Measurements from ENCODE around the gene ENO1.
A peak's percentile ranks its signal among the peaks of the same experiment; 100 is the strongest.
"Not testable (repeated sequence)": the region's sequence is repeated elsewhere in the genome, so short reads cannot be mapped to it uniquely, and the experiment has no call there.

ENO1 gene

DNA sequence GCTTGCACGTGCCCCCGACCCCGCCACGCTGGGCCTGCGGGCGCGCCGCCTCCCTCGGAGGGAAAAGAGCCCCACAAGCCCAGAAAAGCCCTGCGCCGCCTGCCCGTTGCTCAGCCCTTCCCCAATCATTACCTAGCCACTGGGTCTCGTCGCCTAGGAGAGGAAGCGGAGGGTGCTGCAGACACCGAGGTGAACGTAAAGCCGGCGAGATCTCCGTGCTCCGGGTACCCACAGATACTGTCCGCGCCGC is at the start of gene ENO1:
TSS of gene ENO1 (minus strand) at position 239 of the 250 bp plus-strand sequence. CDS start 3,778 bp downstream, outside the sequence.
- no peak for DNase-seq (ENCODE audit: low read depth)

GRCh38 chr1:8926707-8927694 is 48.5 kb upstream of the ENO1 start:
- DNase-seq (ENCODE audit: low read depth): no peak

- no peak for DNase-seq (ENCODE audit: low read depth)
Measured at GRCh38 chr1:8925960-8926359, 47.5 kb upstream of the ENO1 start.

DNA sequence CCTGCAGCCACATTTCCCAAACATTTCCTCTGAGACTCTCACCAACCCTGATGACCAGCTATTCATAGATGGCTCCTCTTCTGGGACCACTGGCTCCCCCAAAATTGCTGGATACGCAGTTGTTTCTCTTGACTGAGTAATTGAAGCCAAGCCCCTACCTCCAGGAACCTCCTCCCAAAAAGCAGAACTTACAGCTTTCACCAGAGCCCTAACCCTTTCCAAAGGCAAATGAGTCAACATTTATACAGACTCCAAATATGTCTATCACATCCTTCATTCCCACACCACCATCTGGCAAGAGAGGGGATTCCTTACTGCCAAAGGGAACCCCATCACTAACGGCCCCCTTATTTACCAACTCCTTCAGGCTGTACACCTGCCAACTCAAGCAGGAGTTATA is 46.9 kb upstream of the ENO1 start:
- no peak for DNase-seq (ENCODE audit: low read depth)

- DNase-seq (ENCODE audit: low read depth): no peak
Measured at GRCh38 chr1:8922962-8923361, 44.5 kb upstream of the ENO1 start.

- peak; percentile 86 for DNase-seq (ENCODE audit: low read depth)
Measured at GRCh38 chr1:8917536-8917935, 39.0 kb upstream of the ENO1 start.

DNA sequence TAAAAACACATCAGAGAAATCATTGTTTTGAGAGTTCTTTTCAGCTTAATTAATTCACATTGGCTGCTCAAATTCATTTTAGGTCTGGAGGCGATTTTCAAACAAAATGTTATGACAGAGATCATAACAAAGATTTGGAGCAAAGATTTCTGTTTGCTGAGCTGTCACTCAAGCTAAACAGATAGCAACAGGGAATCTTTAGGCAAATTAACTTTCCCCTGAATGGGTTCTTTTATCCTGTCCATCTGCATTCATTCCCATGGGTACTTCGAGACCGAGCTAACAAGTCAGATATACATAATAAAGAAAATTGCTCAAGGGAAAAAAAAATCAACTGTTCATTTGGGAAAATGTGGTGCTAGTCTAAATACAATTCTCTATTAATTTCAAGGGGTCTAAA is 37.0 kb upstream of the ENO1 start:
- DNase-seq (ENCODE audit: low read depth): no peak

DNA sequence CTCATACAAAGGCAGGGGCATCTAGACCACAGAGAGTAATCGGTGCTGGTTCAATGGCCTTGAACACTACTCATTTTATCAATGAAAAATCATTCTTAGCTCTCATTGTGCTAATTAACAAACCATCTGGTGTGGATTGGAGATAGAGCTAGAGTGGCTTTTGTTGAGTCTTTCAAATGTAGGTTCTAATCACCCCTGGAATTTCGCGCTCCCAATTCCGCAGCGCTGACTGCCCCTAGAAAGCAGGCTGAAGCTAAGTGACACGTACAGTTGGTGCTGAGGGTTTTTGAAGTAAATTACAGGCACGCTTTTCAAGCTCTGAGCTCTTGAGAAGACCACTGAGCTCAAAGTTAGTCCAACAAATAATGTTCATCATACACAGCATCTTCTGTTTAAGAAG is 36.0 kb upstream of the ENO1 start:
- no peak for DNase-seq (ENCODE audit: low read depth)

- DNase-seq (ENCODE audit: low read depth): no peak
Measured at GRCh38 chr1:8913457-8913856, 35.0 kb upstream of the ENO1 start.

- DNase-seq (ENCODE audit: low read depth): no peak
Measured at GRCh38 chr1:8911416-8912309, 33.2 kb upstream of the ENO1 start.

DNA sequence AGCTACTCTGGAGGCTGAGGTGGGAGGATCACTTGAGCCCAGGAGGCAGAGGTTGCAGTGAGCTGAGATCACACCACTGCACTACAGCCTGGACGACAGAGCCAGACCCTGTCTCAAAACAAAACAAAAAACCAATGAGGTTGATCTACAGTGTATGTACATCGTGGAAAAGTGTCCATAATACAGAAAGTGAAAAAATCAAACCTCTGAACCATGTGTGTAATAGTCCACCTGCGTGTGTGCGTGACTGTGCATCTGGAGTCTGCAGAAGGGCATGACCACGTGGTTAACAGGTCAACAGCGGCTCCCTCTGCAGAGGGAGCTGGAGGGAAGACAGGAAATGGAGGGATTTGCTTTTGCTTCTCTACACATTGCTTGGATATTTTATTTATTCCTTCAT is 32.4 kb upstream of the ENO1 start:
- peak; percentile 40 for DNase-seq (ENCODE audit: low read depth)

DNA sequence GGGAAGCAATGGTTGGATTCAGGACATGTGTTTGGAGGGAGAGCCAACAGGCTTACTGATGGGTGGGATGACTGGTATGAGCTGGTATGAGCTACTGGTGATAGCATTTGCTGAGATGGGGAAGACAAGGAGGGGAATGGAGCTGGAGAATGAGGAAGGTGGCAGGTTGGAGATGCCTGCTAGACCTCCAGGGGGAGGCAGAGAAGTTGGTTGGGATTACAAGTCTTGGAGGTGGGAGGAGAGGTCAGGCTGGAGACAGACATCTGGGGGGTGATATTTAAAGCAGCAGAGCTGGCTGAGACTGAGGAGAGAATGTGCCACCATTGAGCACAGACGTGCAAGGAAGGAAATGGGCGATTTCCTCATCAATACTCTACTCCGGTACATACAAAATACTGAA is 31.8 kb upstream of the ENO1 start:
- no peak for DNase-seq (ENCODE audit: low read depth)

- peak; percentile 51 for DNase-seq (ENCODE audit: low read depth)
Measured at GRCh38 chr1:8908388-8909151, 30.1 kb upstream of the ENO1 start.

DNA sequence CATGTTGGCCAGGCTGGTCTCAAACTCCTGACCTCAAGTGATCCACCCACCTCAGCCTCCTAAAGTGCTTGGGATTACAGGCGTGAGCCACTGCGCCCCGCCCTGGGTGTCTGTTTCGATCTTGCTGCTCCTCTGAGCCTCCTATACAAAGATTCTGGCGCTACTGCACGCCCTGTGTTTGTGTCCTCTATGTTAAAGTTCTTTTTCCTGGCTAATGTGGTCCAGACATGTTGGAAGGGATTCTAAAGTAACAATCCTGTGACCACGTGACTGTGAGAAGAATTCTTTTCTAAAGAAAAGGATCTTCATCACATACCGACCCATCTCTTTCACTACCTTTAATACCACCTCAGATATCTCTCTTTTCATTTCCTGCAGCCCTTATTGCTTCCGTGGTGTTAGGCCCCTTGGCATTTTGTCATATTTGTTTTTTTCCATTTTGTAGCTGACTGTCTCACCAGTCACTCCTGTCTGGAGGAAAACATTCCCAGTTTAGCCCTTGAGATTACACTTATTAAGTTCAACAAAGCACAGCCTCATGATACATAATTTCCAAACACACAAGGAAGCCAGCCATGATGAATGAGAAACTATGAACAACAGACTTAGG is 27.2 kb upstream of the ENO1 start:
- peak; percentile 76 for DNase-seq (ENCODE audit: low read depth)

DNA sequence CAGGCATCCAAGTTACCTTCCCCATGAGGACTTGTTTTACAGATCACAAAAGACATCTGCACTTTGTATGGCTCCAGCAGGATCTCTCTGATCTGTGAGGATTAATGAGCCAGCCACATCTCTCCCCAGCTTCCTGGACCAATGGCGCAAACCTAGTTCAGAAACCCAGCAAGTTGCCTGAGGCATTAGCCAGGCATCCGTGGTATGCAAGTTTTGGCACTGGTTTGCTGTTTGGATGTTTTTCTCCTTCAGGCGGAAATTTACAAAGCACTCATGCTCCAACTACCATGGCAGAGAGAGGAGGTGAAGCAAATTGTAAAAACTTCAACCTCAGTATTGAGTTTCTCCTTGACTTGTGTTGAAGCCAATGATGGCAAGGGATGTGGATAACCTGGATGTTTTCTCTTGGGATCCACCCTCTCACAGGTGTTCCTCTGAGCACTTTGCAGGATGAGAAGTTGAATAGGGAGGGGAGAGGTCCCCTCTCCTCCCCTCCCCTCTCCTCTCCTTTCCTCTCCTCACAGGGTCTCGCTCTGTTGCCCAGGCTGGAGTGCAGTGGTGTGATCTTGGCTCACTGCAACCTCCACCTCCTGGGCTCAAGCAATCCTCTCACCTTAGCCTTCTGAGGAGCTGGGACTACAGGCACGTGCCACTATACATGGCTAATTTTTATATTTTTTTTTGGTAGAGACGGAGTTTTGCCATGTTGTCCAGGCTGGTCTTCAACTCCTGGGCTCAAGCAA is 25.6 kb upstream of the ENO1 start:
- peak; percentile 98 for DNase-seq (ENCODE audit: low read depth)

GRCh38 chr1:8903410-8903809 is 24.9 kb upstream of the ENO1 start:
- DNase-seq (ENCODE audit: low read depth): peak; percentile 48

- DNase-seq (ENCODE audit: low read depth): peak; percentile 52
Measured at GRCh38 chr1:8902765-8903164, 24.3 kb upstream of the ENO1 start.

DNA sequence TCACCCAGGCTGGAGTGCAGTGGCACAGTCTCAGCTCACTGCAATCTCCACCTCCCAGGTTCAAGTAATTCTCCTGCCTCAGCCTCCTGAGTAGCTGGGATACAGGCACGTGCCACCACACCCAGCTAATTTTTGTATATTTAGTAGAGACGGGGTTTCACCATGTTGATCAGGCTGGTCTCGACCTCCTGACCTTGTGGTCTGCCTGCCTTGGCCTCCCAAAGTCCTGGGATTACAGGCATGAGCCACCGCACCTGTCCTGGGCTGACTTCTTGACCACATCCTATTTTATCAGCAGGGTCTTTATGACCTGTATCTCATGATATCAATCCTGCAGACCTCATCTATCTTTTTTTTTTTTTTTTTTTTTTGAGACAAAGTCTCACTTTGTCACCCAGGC is 22.2 kb upstream of the ENO1 start:
- DNase-seq (ENCODE audit: low read depth): not testable (repeated sequence)

DNA sequence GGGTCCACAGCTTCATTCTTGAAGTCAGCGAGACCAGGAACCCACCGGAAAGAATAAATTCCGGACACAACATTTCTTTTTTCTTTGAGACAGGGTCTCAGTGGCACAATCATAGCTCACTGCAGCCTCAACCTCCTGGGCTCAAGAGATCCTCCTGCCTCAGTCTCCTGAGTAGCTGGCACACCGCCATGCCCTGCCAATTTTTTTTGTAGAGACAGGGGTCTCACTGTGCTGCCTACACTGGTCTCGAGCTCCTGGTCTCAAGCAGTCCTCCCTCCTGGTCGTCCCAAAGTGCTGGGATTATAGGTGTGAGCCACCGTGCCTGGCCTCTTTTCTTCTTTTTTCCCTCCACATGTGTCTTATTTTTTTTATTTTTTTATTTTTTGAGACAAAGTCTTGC is 20.6 kb upstream of the ENO1 start:
- DNase-seq (ENCODE audit: low read depth): no peak

- DNase-seq (ENCODE audit: low read depth): not testable (repeated sequence)
Measured at GRCh38 chr1:8898418-8898817, 19.9 kb upstream of the ENO1 start.

DNA sequence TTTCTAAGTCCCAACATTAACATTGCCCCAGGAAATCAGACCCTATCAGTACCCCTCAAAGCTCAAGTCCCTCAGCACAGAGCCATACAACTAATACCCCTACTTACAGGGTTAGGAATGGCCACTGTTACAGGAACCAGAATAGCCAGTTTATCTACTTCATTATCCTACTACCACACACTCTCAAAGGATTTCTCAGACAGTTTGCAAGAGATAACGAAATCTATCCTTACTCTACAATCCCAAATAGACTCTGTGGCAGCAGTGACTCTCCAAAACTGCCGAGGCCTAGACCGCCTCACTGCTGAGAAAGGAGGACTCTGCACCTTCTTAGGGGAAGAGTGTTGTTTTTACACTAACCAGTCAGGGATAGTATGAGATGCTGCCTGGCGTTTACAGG is 19.0 kb upstream of the ENO1 start:
- not testable (repeated sequence) for DNase-seq (ENCODE audit: low read depth)

All from amniotic epithelial cell (primary cell).